Activated naive CD8-positive, alpha-beta T cell treated with anti-CD3 and anti-CD28 coated beads for 36 hours (primary cell): ENCODE measurements around the gene DHX58. TPM values are rescaled to one million over a fixed set of nuclear protein-coding genes. Genes with fewer than 3 reads are reported as not detected.

ENCODE experiments used
- DNase-seq: peaks from one replicate; pipeline ENCODE4 v3.0.0; 2021
- H3K27ac Mint-ChIP-seq: one replicate; pipeline ENCODE4 v1.8.0; 2022; ENCODE audit warnings: mild to moderate bottlenecking, moderate library complexity, mixed read lengths
- H3K27me3 Mint-ChIP-seq: one replicate; pipeline ENCODE4 v1.8.0; 2022; ENCODE audit warnings: mild to moderate bottlenecking, mixed read lengths
- H3K36me3 Mint-ChIP-seq: one replicate; pipeline ENCODE4 v1.8.0; 2021; ENCODE audit warnings: mild to moderate bottlenecking, mixed read lengths
- H3K4me1 Mint-ChIP-seq: one replicate; pipeline ENCODE4 v1.8.0; 2021; ENCODE audit warnings: mixed read lengths
- H3K4me3 Mint-ChIP-seq: one replicate; pipeline ENCODE4 v1.8.0; 2022; ENCODE audit warnings: mild to moderate bottlenecking, moderate library complexity, mixed read lengths
- H3K9me3 Mint-ChIP-seq: one replicate; pipeline ENCODE4 v1.8.0; 2022; ENCODE audit warnings: mixed read lengths
- total RNA-seq, 2 experiments: library from RNA; stranded (reverse); gene quantifications; one replicate each; pipeline ENCODE4 v1.2.3, GENCODE V29; 2021

Gene DHX58
- total RNA-seq, 2 experiments from 2014 or later, result 23.5 to 24.9 TPM

GRCh38 chr17:42120161-42120769 is 7.8 kb upstream of the DHX58 start:
- Mint-ChIP-seq H3K36me3 (peaks cover 19% of the 10 kb centered on the region), H3K27me3 (no peaks in the 10 kb centered on the region), H3K4me1 (peaks cover 28% of the 10 kb centered on the region), H3K4me3 (peak overlapping the region; percentile 74), H3K27ac (peak overlapping the region; percentile 11), H3K9me3 (no peaks in the 10 kb centered on the region)
- DNase-seq, result no peak

GRCh38 chr17:42119301-42119700 is 6.8 kb upstream of the DHX58 start:
- DNase-seq, result no peak
- no peak overlapping the region for H3K27ac Mint-ChIP-seq
- H3K27me3 Mint-ChIP-seq, result no peaks in the 10 kb centered on the region
- peaks cover 28% of the 10 kb centered on the region for H3K4me1 Mint-ChIP-seq
- H3K9me3 Mint-ChIP-seq, result no peaks in the 10 kb centered on the region
- H3K36me3 Mint-ChIP-seq, result peaks cover 18% of the 10 kb centered on the region
- no peak overlapping the region for H3K4me3 Mint-ChIP-seq

DNA sequence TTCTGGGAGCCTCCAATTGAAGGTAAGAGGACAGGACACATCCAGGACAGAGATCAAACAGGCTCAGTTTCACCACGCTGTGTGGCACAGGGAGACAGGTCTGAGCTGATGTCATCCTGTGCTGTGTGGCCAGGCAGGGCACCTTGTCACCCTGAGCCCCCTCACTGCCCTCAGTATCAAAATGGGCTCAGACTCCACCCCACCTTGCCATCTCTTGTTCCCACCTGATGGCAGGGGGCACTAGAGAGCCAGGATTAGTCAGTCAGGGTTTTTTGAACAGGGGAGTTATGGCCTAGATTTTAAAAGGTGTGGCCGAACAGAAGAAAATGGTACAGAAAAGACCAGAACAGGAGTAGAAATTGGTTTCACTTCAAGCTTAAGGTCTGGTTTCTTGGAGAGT is 6.0 kb upstream of the DHX58 start:
- Mint-ChIP-seq H3K4me1 (peaks cover 28% of the 10 kb centered on the region), H3K36me3 (peaks cover 16% of the 10 kb centered on the region), H3K4me3 (peak overlapping the region; percentile 27), H3K9me3 (no peaks in the 10 kb centered on the region), H3K27me3 (no peaks in the 10 kb centered on the region), H3K27ac (peak overlapping the region; percentile 22)
- peak; percentile 62 for DNase-seq

DNA sequence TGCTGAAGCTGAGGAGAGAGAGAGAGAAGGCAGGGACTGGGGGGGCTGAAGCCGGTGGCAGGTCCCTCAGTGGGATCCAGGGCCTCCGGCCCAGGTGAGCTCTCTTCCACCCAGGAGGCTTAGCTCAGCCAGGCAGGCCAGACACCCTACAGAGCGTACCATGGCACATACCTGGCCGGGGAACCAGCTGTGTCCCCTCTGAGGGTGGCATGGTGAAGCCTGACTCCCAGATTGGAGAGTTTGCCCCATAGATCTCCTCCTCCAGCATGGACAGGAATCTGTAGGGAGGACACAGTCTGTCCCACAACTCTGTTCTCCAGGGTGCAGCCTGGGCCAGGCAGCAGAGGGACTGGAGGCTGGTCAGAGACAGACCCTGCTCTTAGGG is 5.6 kb upstream of the DHX58 start:
- no peak overlapping the region for H3K4me3 Mint-ChIP-seq
- peaks cover 28% of the 10 kb centered on the region for H3K4me1 Mint-ChIP-seq
- no peaks in the 10 kb centered on the region for H3K9me3 Mint-ChIP-seq
- peak overlapping the region; percentile 22 for H3K27ac Mint-ChIP-seq
- H3K36me3 Mint-ChIP-seq, result peaks cover 13% of the 10 kb centered on the region
- no peaks in the 10 kb centered on the region for H3K27me3 Mint-ChIP-seq
- no peak for DNase-seq

DNA sequence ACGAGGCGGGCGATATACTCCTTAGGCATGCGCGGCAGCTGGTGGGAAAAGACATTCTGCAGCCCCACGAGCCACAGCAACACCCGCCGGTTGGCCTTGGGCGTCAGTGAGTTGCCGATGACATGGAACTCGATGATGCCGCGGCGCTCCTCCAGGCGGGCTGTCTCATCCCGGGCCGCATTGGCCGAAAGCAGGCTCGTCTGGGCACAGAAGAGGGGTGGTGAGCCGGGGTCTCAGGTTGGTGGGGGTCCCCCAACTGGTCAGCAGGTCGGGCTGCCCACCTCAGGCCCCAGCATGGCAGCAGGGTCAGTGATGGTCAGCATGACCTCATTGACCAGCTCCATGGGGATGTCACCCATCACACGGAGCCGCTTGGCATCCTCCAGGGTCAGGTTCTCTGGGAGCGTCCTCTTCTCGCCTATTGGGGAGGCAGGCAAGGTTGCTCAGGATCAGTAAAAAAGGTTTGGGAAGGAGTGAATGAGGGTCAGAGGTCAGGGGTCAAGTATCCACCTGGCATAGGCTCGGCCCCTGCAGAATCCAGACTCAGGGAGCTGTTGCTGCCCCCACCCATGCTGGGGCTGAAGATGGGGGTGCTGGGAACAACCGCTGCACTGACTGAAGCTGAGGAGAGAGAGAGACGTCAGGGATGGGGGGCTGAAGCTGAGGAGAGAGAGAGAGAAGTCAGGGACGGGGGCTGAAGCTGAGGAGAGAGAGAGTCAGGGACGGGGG is 5.0 kb upstream of the DHX58 start:
- Mint-ChIP-seq H3K4me3 (no peak overlapping the region), H3K27ac (peak overlapping the region; percentile 62), H3K36me3 (peaks cover 13% of the 10 kb centered on the region), H3K9me3 (no peaks in the 10 kb centered on the region), H3K27me3 (no peaks in the 10 kb centered on the region), H3K4me1 (peaks cover 32% of the 10 kb centered on the region)
- no peak for DNase-seq

- peak; percentile 74 for DNase-seq
- Mint-ChIP-seq H3K27ac (peak overlapping the region; percentile 62), H3K36me3 (peaks cover 13% of the 10 kb centered on the region), H3K27me3 (no peaks in the 10 kb centered on the region), H3K4me1 (peaks cover 36% of the 10 kb centered on the region), H3K9me3 (no peaks in the 10 kb centered on the region), H3K4me3 (no peak overlapping the region)
Observed at GRCh38 chr17:42116705-42117396, 4.3 kb upstream of the DHX58 start.

- Mint-ChIP-seq H3K27me3 (no peaks in the 10 kb centered on the region), H3K36me3 (peaks cover 16% of the 10 kb centered on the region), H3K27ac (no peak overlapping the region), H3K9me3 (no peaks in the 10 kb centered on the region), H3K4me3 (no peak overlapping the region), H3K4me1 (peaks cover 33% of the 10 kb centered on the region)
- no peak for DNase-seq
Observed at GRCh38 chr17:42114118-42114517, 1.6 kb upstream of the DHX58 start.

- H3K9me3 Mint-ChIP-seq, result no peaks in the 10 kb centered on the region
- H3K27ac Mint-ChIP-seq, result peak overlapping the region; percentile 98
- DNase-seq, result no peak
- H3K36me3 Mint-ChIP-seq, result peaks cover 14% of the 10 kb centered on the region
- no peaks in the 10 kb centered on the region for H3K27me3 Mint-ChIP-seq
- H3K4me1 Mint-ChIP-seq, result peaks cover 27% of the 10 kb centered on the region
- H3K4me3 Mint-ChIP-seq, result no peak overlapping the region
Observed at GRCh38 chr17:42113293-42114069, 967 bp upstream of the DHX58 start.

- Mint-ChIP-seq H3K36me3 (peaks cover 9% of the 10 kb centered on the region), H3K9me3 (no peaks in the 10 kb centered on the region), H3K27ac (peak overlapping the region; percentile 98), H3K27me3 (no peaks in the 10 kb centered on the region), H3K4me3 (peak overlapping the region; percentile 85), H3K4me1 (peaks cover 30% of the 10 kb centered on the region)
- peak; percentile 33 for DNase-seq
Observed at GRCh38 chr17:42111871-42112551, 503 bp downstream of the DHX58 start.

- no peak for DNase-seq
- Mint-ChIP-seq H3K9me3 (no peaks in the 10 kb centered on the region), H3K4me1 (peaks cover 28% of the 10 kb centered on the region), H3K27me3 (no peaks in the 10 kb centered on the region), H3K27ac (no peak overlapping the region), H3K36me3 (peaks cover 7% of the 10 kb centered on the region), H3K4me3 (no peak overlapping the region)
Observed at GRCh38 chr17:42111265-42111636, 1.3 kb downstream of the DHX58 start.

DNA sequence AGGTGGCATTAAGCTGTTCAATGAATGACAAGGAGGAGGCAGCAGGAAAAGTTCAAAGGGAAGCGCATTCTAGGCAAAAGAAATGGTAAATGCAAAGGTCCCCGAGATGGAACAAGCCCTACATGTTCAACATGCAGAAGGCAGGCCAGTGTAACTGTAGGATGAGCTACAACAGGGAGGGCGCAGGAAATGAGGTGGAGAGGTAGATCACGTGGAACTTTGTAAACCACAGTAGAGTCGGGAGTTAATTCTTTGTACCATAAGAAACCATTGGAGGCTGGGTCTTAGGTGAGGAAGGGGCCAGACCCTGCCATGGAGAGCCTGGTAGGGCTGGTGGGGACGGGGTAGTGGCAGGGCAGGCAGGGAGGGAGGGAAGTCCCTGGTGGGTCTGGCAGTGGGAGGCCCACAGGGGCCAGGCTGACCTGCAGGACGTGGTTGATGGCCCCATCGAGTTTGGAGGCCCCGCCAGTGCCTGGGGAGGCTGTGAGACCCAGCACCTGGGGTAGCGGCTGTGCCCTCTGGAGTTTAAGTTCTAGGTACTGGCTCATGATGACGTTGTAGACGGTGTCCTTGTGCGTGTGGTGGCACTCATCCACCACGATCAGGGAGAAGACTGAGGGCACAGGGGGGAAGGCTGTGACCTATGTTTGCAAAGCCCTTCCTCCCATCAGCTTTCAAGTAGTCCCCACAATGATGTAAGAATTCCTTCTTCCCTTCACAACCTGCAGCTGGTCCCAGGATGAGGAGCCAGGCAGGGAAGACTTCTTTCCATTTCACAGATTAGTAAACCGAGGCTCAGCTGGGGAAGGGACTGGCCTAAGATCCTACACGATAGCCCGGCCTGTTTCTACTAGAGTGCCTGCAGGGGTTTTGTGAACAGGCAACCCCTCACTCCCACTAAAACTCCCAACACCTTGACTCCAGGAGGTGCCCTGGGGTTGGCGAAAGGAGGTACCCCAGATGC is 1.9 kb downstream of the DHX58 start:
- Mint-ChIP-seq H3K36me3 (peaks cover 7% of the 10 kb centered on the region), H3K27ac (peak overlapping the region; percentile 67), H3K27me3 (no peaks in the 10 kb centered on the region), H3K4me3 (no peak overlapping the region), H3K9me3 (no peaks in the 10 kb centered on the region), H3K4me1 (peaks cover 28% of the 10 kb centered on the region)
- DNase-seq, result no peak

GRCh38 chr17:42109086-42109485 is 3.4 kb downstream of the DHX58 start:
- Mint-ChIP-seq H3K4me1 (peaks cover 28% of the 10 kb centered on the region), H3K27ac (no peak overlapping the region), H3K9me3 (no peaks in the 10 kb centered on the region), H3K4me3 (no peak overlapping the region), H3K36me3 (peaks cover 7% of the 10 kb centered on the region), H3K27me3 (no peaks in the 10 kb centered on the region)
- no peak for DNase-seq

DNA sequence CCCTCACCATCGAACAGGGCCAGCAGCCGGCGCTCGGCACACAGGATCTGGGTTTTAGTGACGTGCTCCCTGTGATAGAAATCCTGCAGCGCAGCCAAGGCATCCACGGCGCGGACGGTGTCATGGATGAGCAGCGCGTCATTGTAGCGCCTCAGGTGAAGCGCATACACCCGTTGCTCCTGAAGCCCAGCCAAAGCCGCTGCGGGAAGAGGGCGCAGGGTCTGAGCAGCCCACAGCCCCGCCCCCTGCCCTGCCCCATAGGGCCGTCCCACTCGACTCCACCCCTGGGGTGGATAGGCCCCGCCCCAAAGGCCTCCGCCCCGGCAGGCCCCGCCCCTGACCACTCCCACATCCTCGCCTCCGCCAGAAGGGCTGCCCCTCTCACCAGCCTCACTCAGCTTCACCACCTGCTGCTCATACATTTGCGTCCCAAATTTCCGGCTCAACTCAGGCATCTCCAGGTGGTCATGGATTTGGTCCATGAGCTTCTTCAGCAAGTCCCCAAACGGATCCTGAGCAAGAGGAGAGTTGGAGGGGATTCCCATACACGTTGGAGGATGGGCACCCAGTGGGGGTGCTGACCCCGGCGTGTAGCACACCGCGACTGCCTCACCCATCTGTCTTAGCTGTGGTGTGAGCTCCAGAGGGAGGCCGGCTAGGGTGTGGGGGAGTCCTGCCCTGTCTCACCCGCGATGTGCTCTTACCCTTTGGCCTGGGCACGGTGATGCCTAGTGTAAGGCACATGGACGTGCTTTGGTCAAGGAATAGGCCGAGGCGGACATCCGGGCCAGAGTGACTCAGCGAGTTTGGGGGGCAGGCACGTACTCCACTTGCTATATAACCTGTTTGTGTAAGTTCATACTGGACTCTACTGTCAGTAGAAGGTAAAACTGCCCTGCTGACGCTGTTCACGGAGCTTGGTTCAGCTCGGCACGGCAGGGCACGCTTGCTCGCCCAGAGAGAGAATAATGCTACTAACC is 4.6 kb downstream of the DHX58 start:
- H3K36me3 Mint-ChIP-seq, result peaks cover 7% of the 10 kb centered on the region
- no peaks in the 10 kb centered on the region for H3K9me3 Mint-ChIP-seq
- H3K27me3 Mint-ChIP-seq, result no peaks in the 10 kb centered on the region
- peaks cover 27% of the 10 kb centered on the region for H3K4me1 Mint-ChIP-seq
- H3K27ac Mint-ChIP-seq, result peak overlapping the region; percentile 25
- DNase-seq, result peak; percentile 93
- peak overlapping the region; percentile 59 for H3K4me3 Mint-ChIP-seq
